NOMO-1 treated with dmso at 0.1 percent for 144 hours (cell line): ENCODE measurements around the gene CASQ2.

Experiments used
- DNase-seq: peaks from one replicate; lab custom pipeline; 2025; ENCODE audit not compliant: unreplicated experiment; lab: John Stamatoyannopoulos, UW

The CASQ2 gene

GRCh38 chr1:115768549-115768948 is at the start of gene CASQ2:
Gene CASQ2 (minus strand): TSS chr1:115768714. CDS start chr1:115768541, 173 bp downstream.
- no peak for DNase-seq

DNA sequence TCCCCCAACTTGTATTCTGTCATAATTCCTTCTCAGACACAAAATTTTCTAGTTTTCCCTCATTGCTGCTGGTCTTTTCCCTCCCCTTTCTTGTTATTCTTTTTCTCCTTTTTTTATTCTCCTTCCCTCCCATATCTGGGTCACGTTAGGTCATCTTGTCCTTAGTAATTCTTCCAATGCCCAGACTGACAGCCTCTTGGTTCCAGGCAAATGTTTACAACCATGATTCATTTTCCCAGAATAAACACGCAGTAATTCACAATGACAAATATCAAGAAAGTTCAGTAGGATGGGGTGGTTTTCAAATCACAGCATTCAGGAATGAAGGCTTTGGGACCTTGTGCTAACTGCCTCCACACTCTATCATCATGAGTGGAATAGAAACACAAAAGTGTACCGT is 47.2 kb upstream of the CASQ2 start:
- DNase-seq, result no peak

- no peak for DNase-seq
Observed at GRCh38 chr1:115814685-115815398, 46.3 kb upstream of the CASQ2 start.

DNA sequence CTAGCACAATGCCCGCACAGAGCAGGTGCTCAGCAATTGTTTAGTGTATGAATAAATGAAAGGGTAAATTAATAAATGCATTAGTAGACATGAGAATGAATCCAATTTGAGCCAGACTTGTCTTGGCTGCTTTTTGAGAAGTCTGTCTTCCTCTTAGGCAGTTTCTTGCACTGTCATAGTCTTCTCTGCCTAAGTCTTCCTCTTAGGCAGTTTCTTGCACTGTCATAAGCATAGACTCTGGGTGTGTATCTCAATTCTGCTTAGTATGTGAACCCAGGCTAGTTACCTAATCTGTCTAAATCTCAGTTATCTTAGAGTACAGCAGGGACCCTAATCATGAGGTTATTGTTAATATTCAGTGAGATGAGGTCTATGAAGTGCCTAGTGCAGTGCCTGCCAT is 45.2 kb upstream of the CASQ2 start:
- DNase-seq, result peak; percentile 24

DNA sequence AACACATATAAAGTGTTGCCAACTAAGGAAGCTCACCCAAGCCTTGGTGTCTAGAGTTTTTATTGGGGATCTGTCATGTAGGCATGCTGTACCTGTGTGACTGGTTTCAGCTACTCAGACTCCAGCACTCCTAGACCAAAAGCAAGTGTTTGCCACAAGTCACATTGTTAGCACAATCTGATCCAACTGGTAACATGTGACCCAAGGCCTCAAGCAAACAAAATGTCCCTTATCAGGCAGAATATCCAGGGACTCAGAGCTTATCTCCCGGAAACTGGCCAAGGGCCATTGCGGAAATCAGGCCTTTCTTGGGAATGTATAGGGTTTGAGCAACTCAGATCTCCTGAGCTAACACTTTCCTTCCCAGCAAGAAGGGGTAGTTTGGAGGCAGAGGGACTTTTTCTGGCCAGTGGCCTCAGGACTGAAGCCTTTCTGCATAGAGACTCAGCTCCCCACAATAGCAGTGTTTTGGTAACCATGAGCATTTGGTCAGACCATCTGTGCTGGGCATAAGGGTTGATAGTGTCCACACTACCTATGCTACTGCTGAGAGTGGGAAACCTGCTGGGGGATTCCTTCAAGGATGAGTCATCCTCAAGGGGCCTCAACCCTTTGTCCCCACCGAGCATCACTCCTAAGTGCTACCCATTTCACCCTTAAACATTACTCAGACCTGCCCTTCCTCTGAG is 42.8 kb upstream of the CASQ2 start:
- no peak for DNase-seq

GRCh38 chr1:115810609-115811008 is 42.1 kb upstream of the CASQ2 start:
- DNase-seq, result no peak

- DNase-seq, result no peak
Observed at GRCh38 chr1:115809847-115810246, 41.3 kb upstream of the CASQ2 start.

DNA sequence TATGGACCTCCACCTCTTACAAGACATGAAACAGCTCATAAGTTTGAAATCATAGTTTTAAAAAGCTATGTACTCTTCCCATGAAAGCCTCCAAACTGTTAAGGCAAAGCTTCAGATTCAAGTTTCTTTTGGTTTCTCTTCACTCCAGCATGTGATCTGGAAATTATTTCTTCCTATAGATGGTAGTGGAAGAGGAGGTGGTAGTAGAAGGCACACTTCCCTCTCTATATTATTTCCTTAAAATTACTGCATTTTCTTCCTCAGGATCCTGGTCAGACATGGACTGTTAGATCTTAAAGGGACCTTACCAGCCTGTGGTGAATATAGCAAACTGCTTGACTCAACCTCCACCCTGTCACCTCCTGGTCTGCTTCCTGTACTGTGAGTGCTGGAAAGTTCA is 40.6 kb upstream of the CASQ2 start:
- DNase-seq, result no peak

DNA sequence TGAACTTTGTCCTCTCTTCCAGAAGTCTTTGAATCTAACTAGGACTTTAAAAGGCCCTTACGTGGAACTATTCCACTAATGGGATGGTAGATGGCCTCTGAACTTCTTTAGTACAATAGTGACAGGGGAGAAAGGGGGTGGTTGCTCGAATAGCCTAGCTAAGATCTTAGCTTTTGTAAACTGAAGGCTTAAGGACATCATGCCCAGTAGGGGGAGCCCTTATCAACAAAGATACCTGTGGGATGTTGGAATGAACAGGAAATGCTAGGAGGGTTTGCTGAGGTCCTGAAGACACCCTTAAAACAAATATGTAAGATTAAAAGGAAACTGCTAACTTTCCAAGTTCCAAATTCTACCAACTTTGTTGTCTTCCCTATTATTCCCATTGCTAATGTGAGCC is 39.2 kb upstream of the CASQ2 start:
- peak; percentile 38 for DNase-seq

- no peak for DNase-seq
Observed at GRCh38 chr1:115805597-115805996, 37.1 kb upstream of the CASQ2 start.

- no peak for DNase-seq
Observed at GRCh38 chr1:115802416-115802815, 33.9 kb upstream of the CASQ2 start.

DNA sequence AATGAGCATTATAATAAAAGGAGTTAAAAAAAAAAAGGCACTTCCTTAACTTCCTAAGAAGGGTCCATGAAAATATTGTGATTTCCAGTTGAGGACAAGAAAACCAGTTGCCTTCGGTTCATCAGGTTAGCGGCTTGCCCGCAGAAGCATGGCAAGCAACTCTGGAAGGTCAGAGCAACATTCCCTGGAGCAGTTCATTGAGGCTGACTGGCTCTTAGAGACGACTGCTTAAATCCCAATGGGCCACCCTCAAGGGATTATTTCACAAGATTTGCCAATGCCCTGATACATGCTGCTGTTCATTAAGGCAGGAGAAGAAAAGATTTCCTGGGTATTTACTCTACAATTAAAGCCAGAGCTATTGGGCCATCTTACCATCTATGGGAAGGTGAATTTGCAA is 29.0 kb upstream of the CASQ2 start:
- no peak for DNase-seq

- DNase-seq, result no peak
Observed at GRCh38 chr1:115796897-115797296, 28.4 kb upstream of the CASQ2 start.

GRCh38 chr1:115796036-115796435 is 27.5 kb upstream of the CASQ2 start:
- DNase-seq, result no peak

- DNase-seq, result no peak
Observed at GRCh38 chr1:115794976-115795639, 26.6 kb upstream of the CASQ2 start.

DNA sequence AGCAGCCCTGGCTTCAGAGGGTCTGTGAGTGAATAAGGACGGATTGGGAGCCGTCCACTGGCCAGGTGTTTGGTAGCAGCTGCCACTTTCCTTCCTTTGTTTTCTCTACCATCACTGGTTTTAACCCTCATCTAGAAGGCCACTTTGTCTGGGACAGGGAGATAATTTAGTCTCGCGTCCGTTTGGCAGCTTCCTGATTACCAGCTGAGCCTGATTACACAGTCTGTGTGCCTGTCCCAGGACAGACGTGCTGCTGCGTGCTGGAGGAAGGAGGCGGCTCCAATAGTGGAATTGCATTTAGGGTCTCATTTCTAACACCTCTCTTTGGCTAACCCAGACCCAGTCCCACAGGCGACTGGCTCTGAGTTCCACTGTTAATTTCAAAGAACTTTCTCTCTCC is 24.6 kb upstream of the CASQ2 start:
- DNase-seq, result no peak

DNA sequence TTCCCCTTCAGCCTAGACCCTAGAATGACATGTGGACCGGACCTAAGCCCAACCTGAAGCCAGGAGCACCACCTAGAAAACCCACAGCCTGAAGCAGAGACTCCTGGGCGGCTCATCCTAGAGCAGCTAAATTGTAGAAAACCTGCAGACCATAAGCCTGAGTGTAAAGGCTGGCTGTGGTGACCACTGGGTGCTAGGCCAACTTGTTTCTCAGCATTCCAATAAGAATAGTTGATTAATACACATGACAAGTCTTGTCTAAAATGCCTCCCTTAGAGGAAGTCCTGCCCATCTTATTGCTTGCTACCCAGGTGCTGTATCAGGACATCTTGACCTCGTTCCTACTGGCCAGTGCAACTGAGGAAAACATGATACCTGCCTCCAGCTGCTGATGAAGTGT is 23.3 kb upstream of the CASQ2 start:
- DNase-seq, result no peak

- DNase-seq, result no peak
Observed at GRCh38 chr1:115790846-115791245, 22.3 kb upstream of the CASQ2 start.

- DNase-seq, result no peak
Observed at GRCh38 chr1:115790356-115790755, 21.8 kb upstream of the CASQ2 start.

GRCh38 chr1:115783311-115783710 is 14.8 kb upstream of the CASQ2 start:
- DNase-seq, result no peak

GRCh38 chr1:115782571-115783281 is 14.2 kb upstream of the CASQ2 start:
- DNase-seq, result no peak

GRCh38 chr1:115781851-115782250 is 13.3 kb upstream of the CASQ2 start:
- DNase-seq, result no peak
